NCI-H2171 (cell line): ENCODE measurements around the gene TACO1.

Experiments
- DNase-seq: peaks from one replicate; lab custom pipeline; 2025; lab: John Stamatoyannopoulos, UW

Gene TACO1

DNA sequence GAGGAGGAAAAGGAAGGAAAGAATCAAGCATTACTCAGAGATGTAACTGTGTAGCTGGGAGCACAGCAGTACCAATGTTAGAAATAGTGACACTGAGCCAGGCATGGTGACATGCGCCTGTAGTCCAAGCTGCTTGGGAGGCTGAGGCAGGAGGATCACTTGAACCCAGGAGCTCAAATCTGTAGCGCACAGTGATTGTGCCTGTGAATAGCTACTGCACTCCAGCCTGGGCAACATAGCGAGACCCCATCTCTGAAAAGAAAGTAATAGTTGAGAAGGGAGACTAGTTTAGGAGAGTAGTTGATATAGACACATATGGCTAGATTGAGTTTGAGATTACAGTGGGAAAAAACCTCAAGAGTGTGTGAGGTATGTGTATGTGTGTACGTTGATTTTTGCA, 39.3 kb downstream of the TACO1 start:
- no peak for DNase-seq

DNA sequence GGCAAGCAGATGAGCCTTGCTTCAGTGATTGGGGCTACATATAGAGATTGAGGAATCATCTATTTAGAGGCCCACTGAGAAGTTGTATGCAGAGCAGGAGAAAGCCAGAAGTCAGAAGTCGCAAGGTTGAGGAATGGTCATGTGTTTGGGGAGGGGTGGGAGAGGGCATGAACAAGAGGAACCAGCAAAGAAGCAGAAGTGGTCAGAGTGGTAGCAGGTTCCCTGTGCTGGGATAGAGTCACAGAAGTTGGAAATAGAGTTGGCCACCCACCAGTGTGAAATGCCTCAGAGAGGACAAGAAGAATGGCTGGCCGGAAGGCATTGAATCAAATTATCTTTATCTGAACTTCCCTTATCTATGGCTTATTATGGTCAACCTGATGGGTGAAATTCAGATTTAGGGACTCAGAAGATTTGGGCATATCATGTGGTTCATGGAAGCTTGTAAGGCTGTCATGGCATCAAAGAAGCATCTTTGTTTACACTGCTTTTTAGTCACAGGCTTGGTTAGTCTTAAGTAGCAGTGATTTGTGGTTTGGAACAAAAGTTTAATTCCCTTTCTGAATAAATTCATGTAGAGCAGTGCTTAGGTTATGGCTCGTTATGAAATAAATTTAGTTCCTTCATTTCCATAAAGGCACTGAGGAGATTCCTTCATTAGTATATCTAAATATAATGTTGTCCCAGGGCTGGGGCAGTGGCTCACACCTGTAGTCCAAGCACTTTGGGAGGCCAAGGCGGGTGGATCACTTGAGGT, 41.2 kb downstream of the TACO1 start:
- no peak for DNase-seq

DNA sequence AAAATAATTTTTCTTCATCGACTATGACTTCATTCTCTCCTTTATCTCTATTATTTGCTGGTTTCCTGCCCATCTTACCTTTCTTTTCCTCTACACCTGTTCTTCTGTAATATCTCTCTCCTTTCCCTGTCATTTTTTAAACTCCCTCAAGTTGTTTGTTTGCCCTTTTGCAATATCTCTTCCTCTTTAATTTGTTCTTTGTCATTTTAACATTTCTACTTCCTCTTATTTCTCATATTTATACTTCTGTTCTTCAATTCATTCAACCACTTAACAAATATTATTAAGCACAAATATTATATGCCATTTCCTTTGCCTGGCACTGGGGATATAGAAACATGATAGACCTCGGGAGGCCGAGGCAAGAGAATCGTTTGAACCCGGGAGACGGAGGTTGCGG, 44.2 kb downstream of the TACO1 start:
- DNase-seq: no peak

DNA sequence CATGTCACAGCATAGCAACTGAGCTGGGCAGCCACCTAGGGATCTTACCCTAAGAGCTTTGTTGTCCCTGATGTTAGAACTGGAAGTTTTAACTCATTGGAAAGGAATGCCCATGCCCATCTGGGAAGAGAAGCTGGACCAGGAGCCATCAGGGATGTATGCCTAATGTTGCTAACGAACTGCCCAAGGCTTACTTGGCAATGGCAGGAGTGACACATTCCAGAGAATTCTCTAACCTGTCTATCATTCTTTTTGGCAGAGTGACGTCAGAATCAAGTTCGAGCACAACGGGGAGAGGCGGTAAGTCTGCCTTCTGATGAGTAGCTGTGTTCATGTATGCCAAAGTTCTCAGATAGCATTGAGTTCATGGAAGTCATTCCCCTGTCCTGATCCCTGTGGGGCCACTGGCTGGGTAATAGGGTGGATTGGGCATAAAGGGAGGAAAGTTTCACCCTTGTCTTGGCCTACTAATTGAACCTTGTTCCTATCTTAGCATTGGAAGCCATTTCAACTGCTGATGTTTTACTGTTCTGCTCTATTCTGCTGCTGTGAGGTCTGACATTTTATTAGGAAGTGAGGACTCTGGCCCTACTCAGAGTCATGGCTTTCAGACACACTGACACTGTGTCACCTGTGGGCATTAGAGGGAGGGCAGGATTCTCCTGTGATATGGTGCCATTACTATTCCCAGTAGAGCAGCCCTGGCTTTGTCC, 45.2 kb downstream of the TACO1 start:
- DNase-seq: no peak

DNA sequence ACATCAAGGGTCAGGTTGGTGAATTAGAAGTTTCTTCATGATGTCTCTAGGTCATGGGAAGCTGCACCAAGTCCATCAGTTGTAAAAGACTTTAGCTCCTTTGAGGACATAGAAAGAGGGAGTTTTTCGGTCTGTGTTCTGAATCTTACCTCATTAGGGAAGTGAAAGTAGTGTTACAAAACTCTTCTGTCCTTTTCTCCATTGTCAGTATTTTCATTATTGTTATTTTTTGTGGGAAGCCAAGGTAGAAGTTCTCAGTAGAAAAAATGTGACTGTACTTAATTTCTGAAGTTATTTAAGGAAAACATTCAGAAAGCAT, 45.8 kb downstream of the TACO1 start:
- DNase-seq: no peak

DNA sequence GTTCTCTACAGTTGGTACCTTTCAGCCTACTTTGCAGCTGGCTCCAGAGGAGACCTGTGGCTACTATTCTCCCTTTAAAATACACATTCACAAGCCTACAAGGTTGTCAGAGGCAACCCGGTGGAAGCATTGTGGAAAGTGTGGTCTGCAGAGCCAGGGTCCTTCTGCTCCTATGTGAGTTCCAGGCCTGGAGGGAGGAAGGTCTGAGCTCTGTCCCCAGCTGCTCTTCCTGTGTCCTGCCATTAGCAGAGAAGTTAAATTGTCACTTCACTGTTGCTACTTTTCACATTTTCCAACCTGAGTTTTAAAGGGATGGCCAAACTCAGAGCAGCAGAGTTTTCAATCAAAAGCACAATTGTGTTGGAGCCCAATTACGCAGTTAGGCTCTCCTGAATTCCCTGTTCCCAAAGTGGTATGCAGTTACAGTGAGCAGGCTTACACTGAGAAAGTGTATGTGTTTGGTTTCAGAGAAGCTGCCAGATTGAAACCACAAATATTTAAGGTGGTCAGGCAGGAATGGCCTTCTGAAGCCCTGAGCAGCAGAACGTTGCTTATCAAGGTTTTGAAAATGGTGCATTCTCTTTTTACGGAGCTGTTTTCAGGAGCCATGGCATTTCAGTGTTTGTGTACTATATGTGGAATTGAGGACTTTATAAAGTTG, 46.5 kb downstream of the TACO1 start:
- DNase-seq: no peak

DNA sequence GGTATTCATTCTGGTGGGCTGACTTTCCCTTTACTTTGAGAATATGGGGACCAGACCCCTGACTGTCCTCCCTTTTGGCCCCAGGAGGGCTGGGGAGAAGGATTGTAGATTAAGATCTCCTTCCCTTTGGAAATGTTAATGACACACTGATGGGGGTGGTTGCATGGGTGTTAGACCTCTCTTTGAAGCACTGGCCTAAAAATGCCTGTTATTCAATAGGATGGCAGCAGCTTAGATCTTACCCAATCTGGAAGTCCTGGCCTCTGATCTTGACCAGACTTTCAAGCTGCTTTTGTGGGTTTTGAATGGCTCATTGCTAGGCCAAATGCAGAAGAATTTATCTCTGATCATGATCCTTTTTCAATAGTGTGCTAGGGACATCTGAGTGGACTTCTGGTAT, 47.2 kb downstream of the TACO1 start:
- DNase-seq: no peak

DNA sequence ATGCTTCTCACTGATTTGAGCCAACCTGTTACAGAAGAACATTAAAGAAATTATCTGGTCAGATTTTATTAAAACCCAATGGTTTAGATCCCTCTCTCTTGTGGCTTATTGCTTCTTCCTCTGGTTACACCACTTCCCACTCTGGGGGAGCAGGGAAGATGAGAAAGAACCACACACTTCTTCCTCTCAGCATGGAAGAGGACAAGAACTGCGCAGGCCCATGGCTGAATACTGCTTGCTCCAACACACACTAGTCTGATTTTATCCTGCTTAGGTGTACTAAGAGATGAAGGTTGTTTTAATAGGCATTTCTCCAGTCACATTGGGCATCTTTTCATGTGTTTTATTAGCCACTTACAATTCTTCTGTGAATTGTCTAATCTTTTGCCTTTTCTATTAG, 49.1 kb downstream of the TACO1 start:
- DNase-seq: no peak

DNA sequence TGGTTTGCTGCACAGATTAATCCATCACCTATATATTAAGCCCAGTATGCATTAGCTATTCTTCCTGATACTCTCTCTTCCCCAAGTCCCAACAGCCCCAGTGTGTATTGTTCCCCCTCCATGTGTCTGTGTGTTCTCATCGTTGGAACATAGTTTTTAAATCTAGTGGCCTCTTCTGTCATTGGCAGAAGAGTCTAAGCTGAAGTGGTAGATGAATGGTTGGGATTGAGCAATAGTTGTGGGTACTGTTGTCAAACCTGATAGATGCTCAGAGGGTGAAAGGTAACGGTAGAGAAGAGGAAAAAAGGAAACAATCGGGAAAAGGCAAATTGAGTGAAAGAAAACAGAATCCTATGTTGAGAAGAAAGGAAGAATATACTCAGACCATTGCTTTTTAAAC, 51.4 kb downstream of the TACO1 start:
- DNase-seq: no peak

DNA sequence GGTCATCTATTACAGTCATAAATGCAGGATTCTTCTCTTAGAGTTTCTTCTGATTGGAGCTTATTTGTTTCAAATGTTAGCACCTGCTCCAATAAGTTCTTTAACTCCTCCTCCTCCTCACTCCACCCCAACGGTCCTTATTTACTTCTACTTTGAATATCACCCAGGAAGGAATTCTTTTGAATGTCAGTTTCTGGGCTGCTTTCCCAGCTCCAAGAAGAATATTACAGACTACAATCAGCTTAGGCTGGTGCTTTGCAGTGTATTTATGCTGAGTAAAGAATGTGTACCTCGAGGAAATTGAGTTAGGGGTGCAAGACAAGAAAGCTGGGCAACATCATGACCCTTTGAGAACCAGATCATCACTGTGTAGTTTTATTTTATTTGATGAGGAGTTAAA, 52.4 kb downstream of the TACO1 start:
- no peak for DNase-seq

DNA sequence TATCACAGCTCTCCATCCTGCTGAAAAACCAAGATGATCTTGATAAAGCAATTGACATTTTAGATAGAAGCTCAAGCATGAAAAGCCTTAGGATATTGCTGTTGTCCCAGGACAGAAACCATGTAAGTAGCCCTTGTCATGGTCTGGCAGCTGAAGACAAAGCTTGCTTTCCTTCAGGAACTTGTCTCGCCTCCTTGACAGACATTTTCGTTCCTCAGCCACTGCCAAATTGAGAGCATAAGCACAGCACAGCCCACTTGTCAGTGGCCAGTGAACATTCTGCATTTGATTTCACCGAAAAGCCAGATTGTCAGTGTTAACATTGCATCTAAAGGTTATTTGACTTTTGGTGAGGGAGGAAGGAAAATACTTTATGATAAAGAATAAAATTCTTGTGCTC, 57.1 kb downstream of the TACO1 start:
- DNase-seq: no peak
